Nephron (organoid): ENCODE results near the gene ACACA.

Source experiments
- H3K27ac Mint-ChIP-seq, 3 experiments: 2 replicates each; pipeline ENCODE4 v1.8.0; 2020; ENCODE audit warnings: mixed read lengths in 3 of 3, mild to moderate bottlenecking in 2 of 3, moderate library complexity in 1 of 3
- H3K27me3 Mint-ChIP-seq: 2 replicates; pipeline ENCODE4 v1.8.0; 2021; ENCODE audit warnings: low read depth, mild to moderate bottlenecking, moderate library complexity, mixed read lengths
- H3K36me3 Mint-ChIP-seq: 2 replicates; pipeline ENCODE4 v1.8.0; 2020; ENCODE audit warnings: low read depth, mixed read lengths
- H3K4me1 Mint-ChIP-seq: 2 replicates; pipeline ENCODE4 v1.8.0; 2020; ENCODE audit warnings: mixed read lengths
- H3K4me3 Mint-ChIP-seq, 3 experiments: 2 replicates each; pipeline ENCODE4 v1.8.0; 2020; ENCODE audit warnings: mild to moderate bottlenecking in 3 of 3, mixed read lengths in 3 of 3, moderate library complexity in 2 of 3
- H3K9me3 Mint-ChIP-seq: 2 replicates; pipeline ENCODE4 v1.8.0; 2020; ENCODE audit warnings: mixed read lengths
- TF ChIP-seq, protein P1 (sequence below), 3 experiments: fragments of 200-600 bp; sonication (generic); IDR thresholded peaks; one replicate each; pipeline ENCODE4 v1.5.0; 2021; ENCODE audit warnings: antibody characterized with exemption in 3 of 3; ENCODE audit not compliant: unreplicated experiment in 3 of 3

Gene ACACA

DNA sequence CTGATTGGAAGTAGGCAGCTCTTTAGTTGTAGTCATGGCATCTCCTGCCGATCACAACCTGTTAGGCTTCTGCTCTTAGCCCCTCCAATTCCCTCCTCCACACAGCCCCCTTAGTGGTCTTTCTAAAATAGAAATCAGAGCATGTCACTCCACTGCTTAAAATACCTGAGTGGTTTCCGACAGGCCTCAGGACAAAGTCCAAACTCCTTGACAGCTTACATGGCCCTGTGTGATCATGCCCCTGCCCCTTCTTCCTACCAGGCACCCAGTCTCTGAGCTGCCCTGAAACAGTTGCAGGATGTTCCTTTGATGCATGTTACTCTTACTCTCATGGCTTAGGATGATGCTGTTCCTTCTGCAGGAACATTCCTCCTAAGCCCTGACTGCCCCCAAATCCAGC is 310.6 kb downstream of the ACACA start:
- no peaks in the 10 kb centered on the region for H3K9me3 Mint-ChIP-seq
- peaks cover 50% of the 10 kb centered on the region for H3K36me3 Mint-ChIP-seq
- no peak overlapping the region for H3K4me3 Mint-ChIP-seq
- no peak overlapping the region for H3K27ac Mint-ChIP-seq
- TF ChIP-seq, protein P1, sequence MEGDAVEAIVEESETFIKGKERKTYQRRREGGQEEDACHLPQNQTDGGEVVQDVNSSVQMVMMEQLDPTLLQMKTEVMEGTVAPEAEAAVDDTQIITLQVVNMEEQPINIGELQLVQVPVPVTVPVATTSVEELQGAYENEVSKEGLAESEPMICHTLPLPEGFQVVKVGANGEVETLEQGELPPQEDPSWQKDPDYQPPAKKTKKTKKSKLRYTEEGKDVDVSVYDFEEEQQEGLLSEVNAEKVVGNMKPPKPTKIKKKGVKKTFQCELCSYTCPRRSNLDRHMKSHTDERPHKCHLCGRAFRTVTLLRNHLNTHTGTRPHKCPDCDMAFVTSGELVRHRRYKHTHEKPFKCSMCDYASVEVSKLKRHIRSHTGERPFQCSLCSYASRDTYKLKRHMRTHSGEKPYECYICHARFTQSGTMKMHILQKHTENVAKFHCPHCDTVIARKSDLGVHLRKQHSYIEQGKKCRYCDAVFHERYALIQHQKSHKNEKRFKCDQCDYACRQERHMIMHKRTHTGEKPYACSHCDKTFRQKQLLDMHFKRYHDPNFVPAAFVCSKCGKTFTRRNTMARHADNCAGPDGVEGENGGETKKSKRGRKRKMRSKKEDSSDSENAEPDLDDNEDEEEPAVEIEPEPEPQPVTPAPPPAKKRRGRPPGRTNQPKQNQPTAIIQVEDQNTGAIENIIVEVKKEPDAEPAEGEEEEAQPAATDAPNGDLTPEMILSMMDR (IDR thresholded peaks at IDR 0.05; ENCODE audit: unreplicated experiment in 3 of 3), result no peak
- no peaks in the 10 kb centered on the region for H3K27me3 Mint-ChIP-seq
- no peaks in the 10 kb centered on the region for H3K4me1 Mint-ChIP-seq

DNA sequence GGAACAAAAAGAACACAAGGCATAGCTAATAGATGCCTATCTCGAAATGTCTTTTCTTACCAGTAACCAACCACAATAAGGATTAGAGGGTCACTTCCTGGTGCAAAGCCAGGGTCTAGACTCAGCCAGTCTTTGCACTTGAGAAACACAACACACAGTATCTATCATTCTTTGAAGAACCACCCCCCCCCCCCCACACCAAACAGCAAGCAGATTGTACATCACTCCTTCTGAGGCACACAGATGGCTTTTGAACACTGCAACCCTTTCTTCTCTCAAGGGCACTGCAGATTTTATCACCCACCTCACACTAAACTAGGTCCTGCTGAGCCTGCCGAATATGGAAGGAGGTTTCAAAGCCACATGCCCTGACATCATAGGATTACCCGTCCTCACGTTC is 312.2 kb downstream of the ACACA start:
- no peak overlapping the region for H3K4me3 Mint-ChIP-seq
- H3K27ac Mint-ChIP-seq, result peak overlapping the region in 1 of 3 experiments; percentile 14
- no peaks in the 10 kb centered on the region for H3K4me1 Mint-ChIP-seq
- H3K27me3 Mint-ChIP-seq, result no peaks in the 10 kb centered on the region
- peaks cover 42% of the 10 kb centered on the region for H3K36me3 Mint-ChIP-seq
- no peaks in the 10 kb centered on the region for H3K9me3 Mint-ChIP-seq
- TF ChIP-seq, protein P1 (IDR thresholded peaks at IDR 0.05; ENCODE audit: unreplicated experiment in 3 of 3), result no peak

DNA sequence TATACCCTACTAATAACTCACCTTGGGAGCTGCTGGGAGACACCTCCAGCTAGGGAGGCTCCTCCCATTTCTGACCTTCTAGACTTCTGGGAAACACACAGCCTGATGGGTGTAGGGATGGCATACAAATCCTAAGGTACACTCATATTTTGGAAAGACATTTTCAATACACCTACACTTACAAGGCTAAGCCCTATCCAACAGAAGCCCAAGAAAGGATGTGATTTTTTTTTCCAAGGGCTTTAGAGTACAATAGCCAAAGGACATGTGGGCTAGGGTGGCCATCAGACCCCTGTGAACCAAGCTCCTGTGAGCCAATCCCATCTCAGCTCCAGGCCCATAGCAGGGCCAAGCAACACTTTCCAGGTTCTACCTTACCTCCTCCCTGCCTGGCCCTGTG is 313.9 kb downstream of the ACACA start:
- no peaks in the 10 kb centered on the region for H3K9me3 Mint-ChIP-seq
- H3K4me1 Mint-ChIP-seq, result no peaks in the 10 kb centered on the region
- TF ChIP-seq, protein P1 (IDR thresholded peaks at IDR 0.05; ENCODE audit: unreplicated experiment in 3 of 3), result no peak
- peaks cover 35% of the 10 kb centered on the region for H3K36me3 Mint-ChIP-seq
- H3K4me3 Mint-ChIP-seq, result no peak overlapping the region
- no peak overlapping the region for H3K27ac Mint-ChIP-seq
- no peaks in the 10 kb centered on the region for H3K27me3 Mint-ChIP-seq

DNA sequence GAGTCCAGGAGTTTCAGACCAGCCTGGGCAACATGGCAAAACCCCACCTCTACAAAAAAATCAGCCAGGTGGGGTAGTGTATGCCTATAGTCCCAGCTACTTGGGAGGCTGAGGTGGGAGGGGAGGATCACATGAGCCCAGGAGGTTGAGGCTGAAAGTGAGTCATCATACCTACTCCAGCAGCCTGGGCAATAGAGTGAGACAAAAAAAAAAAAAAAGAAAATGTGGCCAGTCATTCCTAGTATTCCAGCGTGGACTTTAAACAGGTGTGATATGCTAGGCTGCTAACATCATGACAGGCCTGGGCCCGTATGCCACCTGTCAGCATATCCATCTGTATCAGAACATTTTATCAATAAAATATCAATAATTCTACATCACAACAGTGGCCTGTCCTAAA is 314.6 kb downstream of the ACACA start:
- Mint-ChIP-seq H3K27ac (no peak overlapping the region), H3K4me1 (no peaks in the 10 kb centered on the region), H3K36me3 (peaks cover 36% of the 10 kb centered on the region), H3K9me3 (no peaks in the 10 kb centered on the region), H3K4me3 (no peak overlapping the region), H3K27me3 (no peaks in the 10 kb centered on the region)
- TF ChIP-seq, protein P1 (IDR thresholded peaks at IDR 0.05; ENCODE audit: unreplicated experiment in 3 of 3), result no peak

DNA sequence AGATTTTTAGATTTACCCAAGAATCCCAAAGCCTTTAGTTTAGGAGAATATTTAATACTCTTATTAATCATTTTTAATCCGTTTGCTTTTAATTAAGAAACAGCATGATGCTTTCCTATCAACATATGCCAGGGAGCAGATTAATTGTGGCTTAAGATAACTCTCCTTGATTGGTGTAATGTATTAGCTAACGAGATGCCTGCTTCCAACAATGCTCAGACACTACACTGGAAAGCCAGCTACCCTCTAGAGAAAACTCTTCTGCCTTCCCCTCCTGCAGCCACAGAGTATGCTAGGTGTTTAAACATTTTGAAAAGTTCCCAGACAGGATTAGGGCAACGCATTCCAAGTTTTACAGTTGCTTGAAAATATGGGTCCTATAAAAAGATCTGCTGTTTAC is 315.7 kb downstream of the ACACA start:
- Mint-ChIP-seq H3K4me1 (no peaks in the 10 kb centered on the region), H3K27me3 (no peaks in the 10 kb centered on the region), H3K9me3 (no peaks in the 10 kb centered on the region), H3K36me3 (peaks cover 31% of the 10 kb centered on the region), H3K27ac (no peak overlapping the region), H3K4me3 (no peak overlapping the region)
- TF ChIP-seq, protein P1 (IDR thresholded peaks at IDR 0.05; ENCODE audit: unreplicated experiment in 3 of 3), result no peak

DNA sequence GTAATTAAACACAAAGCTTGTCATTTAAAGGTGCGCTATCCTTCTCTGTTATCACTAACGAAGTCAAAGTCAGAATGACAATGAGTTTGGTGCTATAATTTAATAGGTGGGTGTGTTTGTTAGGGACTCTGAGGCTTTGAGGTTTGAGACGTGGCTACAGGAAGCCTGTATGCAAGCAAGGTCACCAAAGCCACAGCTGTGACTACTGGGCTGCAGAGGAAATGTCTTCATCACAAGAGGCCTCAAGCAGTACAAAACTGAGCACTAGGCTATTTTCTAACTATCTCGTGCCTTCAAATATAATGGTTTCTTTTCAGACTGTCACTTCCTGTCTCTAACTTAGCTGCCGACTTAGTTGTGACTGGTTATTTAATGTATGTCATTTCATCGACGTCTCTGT is 316.7 kb downstream of the ACACA start:
- TF ChIP-seq, protein P1 (IDR thresholded peaks at IDR 0.05; ENCODE audit: unreplicated experiment in 3 of 3), result no peak
- Mint-ChIP-seq H3K9me3 (no peaks in the 10 kb centered on the region), H3K4me3 (no peak overlapping the region), H3K4me1 (no peaks in the 10 kb centered on the region), H3K36me3 (peaks cover 33% of the 10 kb centered on the region), H3K27ac (peak overlapping the region in 1 of 3 experiments; percentile 73), H3K27me3 (no peaks in the 10 kb centered on the region)
